Mucosa of stomach (tissue), 1 donor: Measurements from ENCODE around the gene NSMF.

ENCODE experiments used
- H3K27me3 ChIP-seq: one replicate; pipeline ENCODE4 v1.7.0; 2013; ENCODE audit warnings: mild to moderate bottlenecking, low read length; ENCODE audit not compliant: control insufficient read depth, insufficient read depth
- H3K36me3 ChIP-seq: one replicate; pipeline ENCODE4 v1.7.0; 2013; ENCODE audit warnings: low read length; ENCODE audit not compliant: control insufficient read depth, insufficient read depth
- H3K4me1 ChIP-seq: one replicate; pipeline ENCODE4 v1.7.0; 2013; ENCODE audit warnings: mild to moderate bottlenecking, low read length; ENCODE audit not compliant: control insufficient read depth, insufficient read depth
- H3K4me3 ChIP-seq: one replicate; pipeline ENCODE4 v1.7.0; 2013; ENCODE audit warnings: low read length
- H3K9ac ChIP-seq: one replicate; pipeline ENCODE4 v1.7.0; 2013; ENCODE audit warnings: mild to moderate bottlenecking, low read length, moderate library complexity
- H3K9me3 ChIP-seq: one replicate; pipeline ENCODE4 v1.7.0; 2013; ENCODE audit warnings: mild to moderate bottlenecking, low read length, moderate library complexity; ENCODE audit not compliant: control insufficient read depth
- donor health status: Pancreatic carcinoma.

Gene NSMF

GRCh38 chr9:137402746-137403145 is 56.4 kb downstream of the NSMF start:
- Histone ChIP-seq H3K9ac (no peak overlapping the region), H3K27me3 (no peaks in the 10 kb centered on the region), H3K4me3 (no peak overlapping the region), H3K9me3 (no peaks in the 10 kb centered on the region), H3K36me3 (no peaks in the 10 kb centered on the region), H3K4me1 (peaks cover 29% of the 10 kb centered on the region)

DNA sequence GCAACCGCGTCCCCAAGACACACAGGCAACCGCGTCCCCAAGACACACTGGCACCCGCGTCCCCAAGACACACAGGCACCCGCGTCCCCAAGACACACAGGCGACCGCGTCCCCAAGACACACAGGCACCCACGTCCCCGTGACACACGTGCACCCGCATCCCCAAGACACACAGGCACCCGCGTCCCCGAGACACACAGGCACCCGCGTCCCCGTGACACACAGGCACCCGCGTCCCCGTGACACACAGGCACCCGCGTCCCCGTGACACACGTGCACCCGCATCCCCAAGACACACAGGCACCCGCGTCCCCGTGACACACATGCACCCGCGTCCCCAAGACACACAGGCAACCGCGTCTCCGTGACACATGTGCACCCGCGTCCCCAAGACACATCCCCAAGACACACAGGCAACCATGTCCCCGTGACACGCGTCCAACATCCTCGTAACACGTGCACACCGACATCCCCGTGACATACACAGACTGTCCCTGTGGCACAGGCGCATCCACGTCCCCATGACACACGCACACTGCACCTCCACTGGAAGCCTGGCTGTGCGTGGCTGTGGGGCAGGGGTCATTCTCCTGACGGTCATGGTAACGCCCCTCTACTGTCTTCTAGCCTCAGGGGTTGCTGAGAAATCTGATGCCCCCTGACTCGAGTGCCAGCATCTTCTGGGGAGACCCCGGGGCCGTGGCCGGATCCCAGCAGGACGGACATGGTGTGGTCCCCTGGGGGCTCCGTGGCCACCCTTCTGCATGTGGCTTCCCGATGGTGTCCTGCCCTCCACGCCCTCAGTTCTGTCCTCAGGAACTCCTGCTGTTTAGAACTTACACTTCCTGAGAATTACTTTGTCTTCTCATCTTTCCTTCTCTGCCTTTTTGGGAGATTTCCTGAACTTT is 60.3 kb downstream of the NSMF start:
- no peak overlapping the region for H3K9ac ChIP-seq
- no peaks in the 10 kb centered on the region for H3K27me3 ChIP-seq
- no peak overlapping the region for H3K4me3 ChIP-seq
- H3K4me1 ChIP-seq, result peaks cover 16% of the 10 kb centered on the region
- H3K36me3 ChIP-seq, result no peaks in the 10 kb centered on the region
- no peaks in the 10 kb centered on the region for H3K9me3 ChIP-seq

- no peaks in the 10 kb centered on the region for H3K36me3 ChIP-seq
- H3K27me3 ChIP-seq, result no peaks in the 10 kb centered on the region
- peaks cover 16% of the 10 kb centered on the region for H3K4me1 ChIP-seq
- no peak overlapping the region for H3K4me3 ChIP-seq
- no peak overlapping the region for H3K9ac ChIP-seq
- H3K9me3 ChIP-seq, result no peaks in the 10 kb centered on the region
Observed at GRCh38 chr9:137397675-137398423, 61.3 kb downstream of the NSMF start.
